ENCODE data around the gene PPP1R37. TPM values are rescaled to one million over a fixed set of nuclear protein-coding genes. Genes with fewer than 3 reads are reported as not detected.

Gene PPP1R37
- total RNA-seq: 18.1 and 24.4 TPM in 2 replicates

GRCh38 chr19:45092747-45093678, at the start of gene PPP1R37:
PPP1R37 (plus strand) TSS chr19:45093179; CDS start chr19:45093326, 147 bp downstream.

GRCh38 chr19:45076029-45076850, 16.7 kb upstream of the PPP1R37 start, which contains the start of gene ZNF296:
ZNF296 (minus strand) TSS chr19:45076478; CDS start chr19:45076373, 105 bp downstream.

GRCh38 chr19:45079063-45079910, 13.7 kb upstream of the PPP1R37 start, which contains the start of gene GEMIN7:
GEMIN7 (plus strand) TSS chr19:45079260; CDS start chr19:45090115, 10,855 bp downstream.

GRCh38 chr19:45160870-45161737, 68.1 kb downstream of the PPP1R37 start, which contains the start of gene NKPD1:
NKPD1 (minus strand) TSS chr19:45160982; CDS start chr19:45160150, 832 bp downstream.

GRCh38 chr19:45177817-45178261, 84.9 kb downstream of the PPP1R37 start, which contains the start of gene TRAPPC6A:
TRAPPC6A (minus strand) TSS chr19:45178237; CDS start chr19:45178218, 19 bp downstream.

GRCh38 chr19:45178262-45179071, 85.5 kb downstream of the PPP1R37 start, which contains the start of gene BLOC1S3:
BLOC1S3 (plus strand) TSS chr19:45178784; CDS start chr19:45179297, 513 bp downstream.

Other genes starting within 250 kb of the PPP1R37 start
- 115 and 167 TPM in 2 replicates for gene NECTIN2, start 246.9 kb upstream of the PPP1R37 start, total RNA-seq
- 40.5 and 54.6 TPM in 2 replicates for gene TOMM40, start 201.9 kb upstream of the PPP1R37 start, total RNA-seq
- 2.4 and 3.8 TPM in 2 replicates for gene APOE, start 187.4 kb upstream of the PPP1R37 start, total RNA-seq
- 0.31 and 1.5 TPM in 2 replicates for gene APOC1, start 178.6 kb upstream of the PPP1R37 start, total RNA-seq
- not detected in 2 replicates for gene APOC4, start 150.9 kb upstream of the PPP1R37 start, total RNA-seq
- gene APOC2, start 147.1 kb upstream of the PPP1R37 start, total RNA-seq: not detected in 2 replicates
- gene CLPTM1, start 137.8 kb upstream of the PPP1R37 start, total RNA-seq: 30.1 and 60.6 TPM in 2 replicates
- 7.9 and 21.5 TPM in 2 replicates for gene RELB, start 91.7 kb upstream of the PPP1R37 start, total RNA-seq
- 5.8 and 20.6 TPM in 2 replicates for gene CLASRP, start 54.1 kb upstream of the PPP1R37 start, total RNA-seq
- 0.13 and 0.16 TPM in 2 replicates for gene ZNF296, start 16.7 kb upstream of the PPP1R37 start, total RNA-seq
- 14.2 and 22.5 TPM in 2 replicates for gene GEMIN7, start 13.9 kb upstream of the PPP1R37 start, total RNA-seq
- under 0.01 and 0.13 TPM in 2 replicates for gene NKPD1, start 67.8 kb downstream of the PPP1R37 start, total RNA-seq
- 14.4 and 16.2 TPM in 2 replicates for gene TRAPPC6A, start 85.1 kb downstream of the PPP1R37 start, total RNA-seq
- gene BLOC1S3, start 85.6 kb downstream of the PPP1R37 start, total RNA-seq: 2.6 and 3.6 TPM in 2 replicates
- 0.69 and 3.4 TPM in 2 replicates for gene EXOC3L2, start 152.2 kb downstream of the PPP1R37 start, total RNA-seq
- gene MARK4, start 158.1 kb downstream of the PPP1R37 start, total RNA-seq: 8.1 and 43.0 TPM in 2 replicates
- 0.16 TPM in 1 of 2 replicates, not detected in the other for gene CKM, start 229.7 kb downstream of the PPP1R37 start, total RNA-seq
- 0.13 and 0.16 TPM in 2 replicates for gene KLC3, start 247.6 kb downstream of the PPP1R37 start, total RNA-seq